ENCODE measurements around the gene NEK10. TPM values are rescaled to one million over a fixed set of nuclear protein-coding genes. Genes with fewer than 3 reads are reported as not detected.

NEK10 gene
- total RNA-seq, 1 donor from 2014 or later: 9.4 TPM

DNA sequence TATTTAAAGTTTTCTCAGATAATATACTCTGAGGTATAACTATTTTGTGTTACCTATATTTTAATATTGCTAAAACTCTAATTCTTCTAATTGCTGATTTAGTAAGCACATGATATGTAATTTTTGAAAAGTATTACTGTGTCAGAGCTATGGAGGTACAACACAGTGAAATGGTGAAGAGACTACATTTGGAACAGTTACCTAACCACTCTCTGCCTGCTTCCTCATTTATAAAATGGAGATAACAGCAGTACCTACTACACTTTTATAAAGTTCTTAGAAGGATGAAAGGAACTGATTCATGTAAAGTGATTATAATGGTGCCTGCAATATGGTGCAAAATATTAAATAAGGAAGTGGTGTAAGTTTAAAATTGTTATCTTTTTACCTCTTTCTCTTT lies 16.3 kb upstream of the NEK10 start:
- intact Hi-C loops (cut with DNase I): no loop called here
- H3K9me3 ChIP-seq: no peaks in the 10 kb centered on the region
- peaks cover 47% of the 10 kb centered on the region for H3K36me3 ChIP-seq
- H3K27me3 ChIP-seq (ENCODE audit: low read depth): no peaks in the 10 kb centered on the region
- no peaks in the 10 kb centered on the region for H3K4me1 ChIP-seq
- no peak for DNase-seq
- TF ChIP-seq, protein P1, sequence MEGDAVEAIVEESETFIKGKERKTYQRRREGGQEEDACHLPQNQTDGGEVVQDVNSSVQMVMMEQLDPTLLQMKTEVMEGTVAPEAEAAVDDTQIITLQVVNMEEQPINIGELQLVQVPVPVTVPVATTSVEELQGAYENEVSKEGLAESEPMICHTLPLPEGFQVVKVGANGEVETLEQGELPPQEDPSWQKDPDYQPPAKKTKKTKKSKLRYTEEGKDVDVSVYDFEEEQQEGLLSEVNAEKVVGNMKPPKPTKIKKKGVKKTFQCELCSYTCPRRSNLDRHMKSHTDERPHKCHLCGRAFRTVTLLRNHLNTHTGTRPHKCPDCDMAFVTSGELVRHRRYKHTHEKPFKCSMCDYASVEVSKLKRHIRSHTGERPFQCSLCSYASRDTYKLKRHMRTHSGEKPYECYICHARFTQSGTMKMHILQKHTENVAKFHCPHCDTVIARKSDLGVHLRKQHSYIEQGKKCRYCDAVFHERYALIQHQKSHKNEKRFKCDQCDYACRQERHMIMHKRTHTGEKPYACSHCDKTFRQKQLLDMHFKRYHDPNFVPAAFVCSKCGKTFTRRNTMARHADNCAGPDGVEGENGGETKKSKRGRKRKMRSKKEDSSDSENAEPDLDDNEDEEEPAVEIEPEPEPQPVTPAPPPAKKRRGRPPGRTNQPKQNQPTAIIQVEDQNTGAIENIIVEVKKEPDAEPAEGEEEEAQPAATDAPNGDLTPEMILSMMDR (IDR thresholded peaks at IDR 0.05): no peak
- ATAC-seq: no peak
- H3K27ac ChIP-seq: no peak overlapping the region
- H3K4me3 ChIP-seq: no peak overlapping the region

DNA sequence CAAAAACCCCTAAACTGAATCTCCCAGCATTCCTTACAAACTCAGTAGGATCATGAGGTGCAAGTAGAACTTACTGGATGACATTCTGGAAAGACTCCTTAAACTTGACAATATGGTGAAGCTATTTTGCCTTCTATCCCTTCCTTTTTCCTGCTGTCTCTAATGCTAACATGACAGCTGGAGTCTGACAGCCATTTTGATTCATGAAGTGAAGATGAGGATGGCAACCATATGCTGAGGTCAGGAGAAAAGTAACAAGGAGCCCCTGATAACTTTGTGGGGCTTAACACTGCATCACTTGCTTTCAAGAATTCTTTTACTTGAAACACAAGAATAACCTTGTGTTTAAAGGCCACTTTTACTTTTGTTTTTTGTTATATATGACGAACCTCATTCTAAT lies 15.0 kb upstream of the NEK10 start:
- Histone ChIP-seq H3K36me3 (peaks cover 40% of the 10 kb centered on the region), H3K27me3 (ENCODE audit: low read depth) (no peaks in the 10 kb centered on the region), H3K4me3 (no peak overlapping the region), H3K4me1 (no peaks in the 10 kb centered on the region), H3K9me3 (no peaks in the 10 kb centered on the region), H3K27ac (no peak overlapping the region)
- TF ChIP-seq, protein P1 (IDR thresholded peaks at IDR 0.05): no peak
- DNase-seq: no peak
- intact Hi-C loops (cut with DNase I): no loop called here
- no peak for ATAC-seq

GRCh38 chr3:27380433-27381357 lies 11.5 kb upstream of the NEK10 start:
- no peak for DNase-seq
- Histone ChIP-seq H3K27me3 (ENCODE audit: low read depth) (no peaks in the 10 kb centered on the region), H3K36me3 (peaks cover 41% of the 10 kb centered on the region), H3K4me3 (no peak overlapping the region), H3K4me1 (no peaks in the 10 kb centered on the region), H3K9me3 (no peaks in the 10 kb centered on the region), H3K27ac (no peak overlapping the region)
- intact Hi-C loops (cut with DNase I): no loop called here
- TF ChIP-seq, protein P1 (IDR thresholded peaks at IDR 0.05): no peak
- no peak for ATAC-seq

DNA sequence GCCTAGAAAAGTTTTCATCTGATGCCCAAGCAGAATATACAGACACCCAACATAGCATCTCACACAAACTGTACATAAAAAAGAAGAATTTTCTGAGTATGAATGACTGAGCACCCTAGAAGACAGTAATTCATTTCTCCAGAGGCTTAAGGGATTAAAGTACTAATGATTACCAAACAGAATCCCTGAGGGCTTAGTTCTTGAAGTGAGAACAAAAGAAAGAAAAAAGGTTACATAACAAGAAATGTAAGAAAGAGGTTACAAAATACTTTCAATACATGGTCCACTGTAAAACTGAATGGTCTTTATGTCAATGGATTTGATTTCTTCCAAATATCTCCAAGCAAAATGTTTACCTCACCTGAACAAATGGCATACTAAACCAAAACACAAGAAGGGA lies 9.1 kb upstream of the NEK10 start:
- no peak for DNase-seq
- no peak overlapping the region for H3K27ac ChIP-seq
- no peaks in the 10 kb centered on the region for H3K9me3 ChIP-seq
- no peaks in the 10 kb centered on the region for H3K4me1 ChIP-seq
- peaks cover 17% of the 10 kb centered on the region for H3K36me3 ChIP-seq
- no peaks in the 10 kb centered on the region for H3K27me3 ChIP-seq (ENCODE audit: low read depth)
- intact Hi-C loops (cut with DNase I): no loop called here
- no peak for ATAC-seq
- H3K4me3 ChIP-seq: no peak overlapping the region
- TF ChIP-seq, protein P1 (IDR thresholded peaks at IDR 0.05): no peak

DNA sequence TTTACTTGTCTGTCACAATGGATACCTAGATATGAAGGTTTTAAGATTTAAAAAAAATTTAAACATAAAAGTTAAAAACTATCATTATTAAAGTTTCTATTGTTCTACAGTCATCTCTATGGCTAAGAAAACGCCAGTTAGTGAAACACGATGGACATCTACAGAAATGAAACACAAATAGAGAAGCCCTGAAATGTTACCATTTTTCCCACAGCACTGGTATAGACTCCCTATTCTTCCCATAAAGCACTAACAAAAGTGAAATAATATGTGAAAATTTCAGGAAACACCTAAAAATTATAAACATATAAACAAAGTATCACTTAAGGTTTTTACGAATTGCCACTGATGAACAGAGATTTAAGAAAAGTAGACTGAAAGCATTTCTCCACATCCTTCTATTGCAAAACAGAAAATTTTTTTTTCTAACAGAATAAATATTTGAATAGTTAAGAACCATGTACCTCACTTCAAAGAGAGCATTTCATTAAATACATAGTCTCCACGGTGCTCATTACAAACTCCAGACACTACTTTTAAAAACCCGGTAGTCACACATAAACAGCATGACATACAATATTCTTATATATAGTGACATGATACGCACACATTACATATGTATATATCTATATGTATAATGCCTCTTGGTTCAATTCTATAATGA lies 7.1 kb upstream of the NEK10 start:
- intact Hi-C loops (cut with DNase I): no loop called here
- Histone ChIP-seq H3K4me3 (no peak overlapping the region), H3K4me1 (no peaks in the 10 kb centered on the region), H3K9me3 (no peaks in the 10 kb centered on the region), H3K36me3 (peaks cover 10% of the 10 kb centered on the region), H3K27me3 (ENCODE audit: low read depth) (no peaks in the 10 kb centered on the region), H3K27ac (no peak overlapping the region)
- TF ChIP-seq, protein P1 (IDR thresholded peaks at IDR 0.05): no peak
- no peak for DNase-seq
- peak in 1 of 2 donors; percentile 72 for ATAC-seq

Data from lower lobe of right lung (tissue), 2 donors.